ENCODE measurements around the gene DNAJC15. TPM values are rescaled to one million over a fixed set of nuclear protein-coding genes. Genes with fewer than 3 reads are reported as not detected.

Gene DNAJC15
- total and polyA plus RNA-seq, 2 of the 8 experiments (the other 6 are each of a cell fraction or from before 2014, with no cell fraction given) = 5.8 to 20.8 TPM

GRCh38 chr13:43153436-43154090, 130.2 kb downstream of the DNAJC15 start:
- DNase-seq (ENCODE audit: low read depth in 1 of 2, low spot score in 2 of 2) = no peak
- H3K4me3 ChIP-seq (ENCODE audit: extremely low read depth in 1 of 4, insufficient read depth in 2 of 4, low read depth in 3 of 4, low read length in 4 of 4) = no peak overlapping the region
- H2BK120ac ChIP-seq (replicated peaks; ENCODE audit: low read depth, low read length) = no peak overlapping the region
- H3K36me3 ChIP-seq (ENCODE audit: control insufficient read depth in 2 of 4, insufficient read depth in 4 of 4, low read length in 3 of 4) = no peaks in the 10 kb centered on the region; a peak in 1 of 8 replicates
- no peaks in the 10 kb centered on the region; the same call in 1 of the 2 replicates for H3K23me2 ChIP-seq (ENCODE audit: low read depth, low read length)
- no peak overlapping the region for H3K27ac ChIP-seq (ENCODE audit: low read depth, low read length)
- no peaks in the 10 kb centered on the region for H4K20me1 ChIP-seq (replicated peaks in 1 of 2; ENCODE audit: control insufficient read depth in 1 of 2, insufficient read depth in 2 of 2, low read length in 2 of 2)
- no peak overlapping the region for H2BK20ac ChIP-seq (ENCODE audit: low read length)
- H2AK5ac ChIP-seq (ENCODE audit: low read depth, low read length) = no peak overlapping the region
- no peak overlapping the region for H2AFZ ChIP-seq (ENCODE audit: low read length)
- H3K4me1 ChIP-seq (replicated peaks in 1 of 4; ENCODE audit: control insufficient read depth in 3 of 4, insufficient read depth in 4 of 4, low read length in 3 of 4) = no peaks in the 10 kb centered on the region
- ChIA-PET CTCF (ENCODE audit: partially characterized antibody) (interaction anchor here (0.6 kb wide), 1 partner anchor 42 kb away, joined by 3 read pairs; no protein-coding TSS in a partner anchor), POLR2A (ENCODE audit: partially characterized antibody) (no interaction called here)
- no peaks in the 10 kb centered on the region for H3K27me3 ChIP-seq (replicated peaks in 1 of 4; ENCODE audit: control insufficient read depth in 3 of 4, extremely low read depth in 1 of 4, insufficient read depth in 3 of 4, low read length in 3 of 4)
- H3K4ac ChIP-seq (replicated peaks; ENCODE audit: insufficient read length, low read depth, low read length) = no peak overlapping the region
- no peak overlapping the region for H3K4me2 ChIP-seq (ENCODE audit: insufficient read depth in 1 of 2, low read depth in 2 of 2, low read length in 2 of 2)
- WGBS, 2 experiments (ENCODE audit: extremely low coverage in 1 of 2, insufficient coverage in 1 of 2, insufficient read length in 1 of 2, insufficient replicate concordance in 2 of 2, low coverage in 1 of 2, low lambda C conversion rate in 2 of 2, missing lambda C conversion rate in 1 of 2) = 91% methylated on average over 14 of the region's 14 CpGs; no CpG with 5 or more reads in 1 of the 2 experiments
- no peak overlapping the region for H4K91ac ChIP-seq (replicated peaks; ENCODE audit: insufficient read length, low read length)
- H3K79me1 ChIP-seq (ENCODE audit: low read depth, low read length) = no peaks in the 10 kb centered on the region
- H2BK12ac ChIP-seq (ENCODE audit: low read depth, low read length) = no peak overlapping the region
- no peak overlapping the region for H3K18ac ChIP-seq (ENCODE audit: extremely low read depth, low read length)
- H3K9me3 ChIP-seq (ENCODE audit: insufficient read depth in 2 of 2, low read depth in 1 of 2, low read length in 1 of 2) = no peaks in the 10 kb centered on the region
- no peak for FAIRE-seq
- no peak overlapping the region for H3K9ac ChIP-seq (replicated peaks in 1 of 4; ENCODE audit: extremely low read depth in 1 of 4, low read depth in 3 of 4, low read length in 3 of 4)
- H4K5ac ChIP-seq (ENCODE audit: insufficient read length, low read depth, low read length) = no peak overlapping the region
- H2BK5ac ChIP-seq (ENCODE audit: low read depth, low read length) = no peak overlapping the region
- no peak overlapping the region for H3K23ac ChIP-seq (ENCODE audit: insufficient read length)
- H2BK15ac ChIP-seq (ENCODE audit: low read length) = no peak overlapping the region
- no peak overlapping the region for H3K56ac ChIP-seq (replicated peaks; ENCODE audit: insufficient read length, low read depth, low read length)
- no peaks in the 10 kb centered on the region for H3K79me2 ChIP-seq (ENCODE audit: control insufficient read depth in 1 of 2, insufficient read depth in 2 of 2, low read length in 2 of 2)
- H4K8ac ChIP-seq (ENCODE audit: extremely low read depth, insufficient read depth, low read length) = no peak overlapping the region
- no peak overlapping the region for H3K14ac ChIP-seq (ENCODE audit: insufficient read length)
- TF ChIP-seq POLR2AphosphoS5 (IDR thresholded peaks at IDR 0.05; ENCODE audit: low read depth, low read length) = no peak
- no peak for TF ChIP-seq SIRT6 (IDR thresholded peaks at IDR 0.05; ENCODE audit: low read length)
- TF ChIP-seq RXRA (IDR thresholded peaks at IDR 0.05; ENCODE audit: insufficient read depth, low read depth, low read length) = no peak
- TF ChIP-seq SRF (IDR thresholded peaks at IDR 0.05; ENCODE audit: low read depth, low read length) = no peak
- no peak for TF ChIP-seq EP300 (IDR thresholded peaks at IDR 0.05; ENCODE audit: borderline replicate concordance in 1 of 2, low read depth in 2 of 2, low read length in 2 of 2)
- no peak for TF ChIP-seq MAFK (IDR thresholded peaks at IDR 0.05; ENCODE audit: low read depth, low read length)
- no peak for TF ChIP-seq ATF2 (IDR thresholded peaks at IDR 0.05; ENCODE audit: low read length)
- TF ChIP-seq BCL11A (IDR thresholded peaks at IDR 0.05; ENCODE audit: low read depth in 2 of 2, low read length in 2 of 2) = no peak
- no peak for TF ChIP-seq EZH2 (IDR thresholded peaks at IDR 0.05; ENCODE audit: low read depth, low read length, severe bottlenecking)
- TF ChIP-seq EGR1 (IDR thresholded peaks at IDR 0.05; ENCODE audit: borderline replicate concordance, low read depth, low read length) = no peak
- TF ChIP-seq ATF3 (IDR thresholded peaks at IDR 0.05; ENCODE audit: insufficient read depth, low read depth, low read length) = no peak
